GM19351 (cell line): ENCODE measurements around the gene C3orf85.

Source experiments
- ATAC-seq: cut with Tn5 transposase; IDR thresholded peaks from one replicate; pipeline ENCODE4 v1.9.1; 2021; ENCODE audit warnings: mild to moderate bottlenecking, moderate library complexity; ENCODE audit not compliant: unreplicated experiment

Gene C3orf85

DNA sequence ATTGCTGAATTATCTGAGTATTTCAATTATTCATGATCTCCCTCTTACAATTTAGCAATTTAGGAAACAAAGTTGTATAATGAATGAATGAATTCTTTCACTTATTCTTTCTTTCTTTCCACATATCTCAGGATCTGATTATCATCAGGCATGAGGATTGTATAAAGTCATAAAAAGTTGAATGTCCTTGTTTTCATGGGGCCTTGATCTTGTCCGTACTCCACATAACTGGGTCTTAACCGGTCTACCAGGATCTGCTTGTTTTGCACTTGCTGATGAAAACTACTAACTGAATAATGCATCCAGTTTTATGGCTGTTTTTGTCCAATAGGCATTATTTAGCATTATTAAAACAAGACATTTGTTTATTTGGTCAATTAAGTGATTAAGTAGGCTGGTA is 12.6 kb downstream of the C3orf85 start:
- ATAC-seq, result no peak

DNA sequence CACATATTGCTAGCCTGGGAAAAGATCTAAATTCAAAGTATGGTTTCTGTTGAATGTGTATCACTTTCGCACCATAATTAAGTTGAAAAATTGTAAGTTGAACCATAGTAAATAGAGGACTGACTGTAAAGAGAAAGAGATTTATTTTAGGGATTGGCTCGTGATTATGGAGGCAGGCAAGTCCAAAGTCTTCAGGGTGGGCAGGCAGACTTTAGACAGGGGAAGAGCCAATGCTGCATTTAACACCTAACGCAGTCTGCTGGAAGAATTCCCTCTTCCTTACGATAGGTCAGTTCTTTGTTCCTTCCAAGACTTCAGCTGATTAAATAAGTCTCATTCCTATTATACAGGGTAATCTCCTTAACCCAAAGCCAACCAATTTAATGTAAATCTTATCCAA is 15.8 kb downstream of the C3orf85 start:
- ATAC-seq, result no peak

DNA sequence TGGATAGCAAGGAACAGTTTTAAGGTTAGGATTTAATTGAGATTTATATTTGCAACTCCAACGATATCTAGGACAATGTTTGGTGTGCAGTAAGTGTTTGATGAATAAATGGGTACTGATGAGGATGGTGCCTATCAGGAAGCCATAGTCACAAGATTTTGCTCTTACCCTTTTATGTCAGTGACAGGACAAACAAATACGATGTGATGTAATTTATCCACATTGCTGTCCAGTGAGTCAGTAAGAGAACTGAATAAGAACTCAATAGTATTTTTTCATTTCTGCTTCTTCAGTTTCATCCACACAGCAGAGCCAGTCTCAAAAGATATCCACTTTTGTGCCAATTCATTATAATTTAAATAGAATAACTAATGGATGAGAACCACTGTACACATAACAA is 18.5 kb downstream of the C3orf85 start:
- no peak for ATAC-seq

DNA sequence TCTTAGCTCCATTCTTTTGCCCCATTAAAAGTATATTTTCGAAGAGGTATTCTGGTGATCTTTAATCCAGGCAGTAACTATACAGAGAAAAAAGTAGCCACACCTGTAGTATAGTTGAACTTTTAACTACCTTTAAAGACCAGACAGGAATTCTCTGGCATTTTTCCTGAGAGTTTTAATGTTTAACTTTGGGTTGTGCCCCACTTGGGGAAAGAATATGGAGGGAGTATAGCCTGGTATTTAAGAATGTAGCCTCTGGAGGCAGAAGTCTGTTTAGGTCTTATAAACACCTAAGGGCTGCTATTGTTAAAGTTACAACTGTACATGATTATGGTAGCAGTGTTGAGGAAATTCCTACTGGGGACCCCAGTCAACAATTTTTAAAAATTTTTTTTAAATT is 19.3 kb downstream of the C3orf85 start:
- ATAC-seq, result no peak

DNA sequence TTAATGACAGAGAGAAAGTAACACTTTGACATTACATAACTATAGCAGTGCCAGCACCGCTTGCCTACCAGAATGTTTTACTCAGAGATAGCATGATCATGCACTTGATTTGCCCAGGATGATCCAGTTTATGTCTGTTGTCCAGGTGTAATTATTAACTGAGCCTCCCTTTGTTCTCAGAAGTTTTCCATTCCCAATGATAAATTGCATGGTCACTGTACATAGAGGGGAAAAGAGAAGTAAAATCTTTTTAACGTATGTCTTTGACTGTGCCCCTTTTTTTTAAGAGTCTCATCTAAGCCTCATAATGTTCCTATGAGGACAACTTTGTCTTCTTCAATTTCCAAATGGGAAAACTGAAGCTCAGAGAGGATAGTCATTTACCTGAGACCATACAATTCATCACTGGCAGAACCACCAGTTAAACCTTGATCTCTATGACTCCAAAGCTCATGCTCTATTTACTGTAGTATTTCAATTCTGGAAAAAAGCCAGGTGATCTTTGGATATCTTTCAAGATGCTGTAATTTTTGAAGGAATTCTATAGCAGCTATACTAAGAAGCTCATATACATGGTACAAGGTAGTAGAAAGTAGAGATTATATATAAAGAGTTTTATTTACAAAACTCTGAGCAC is 25.1 kb downstream of the C3orf85 start:
- ATAC-seq, result no peak

DNA sequence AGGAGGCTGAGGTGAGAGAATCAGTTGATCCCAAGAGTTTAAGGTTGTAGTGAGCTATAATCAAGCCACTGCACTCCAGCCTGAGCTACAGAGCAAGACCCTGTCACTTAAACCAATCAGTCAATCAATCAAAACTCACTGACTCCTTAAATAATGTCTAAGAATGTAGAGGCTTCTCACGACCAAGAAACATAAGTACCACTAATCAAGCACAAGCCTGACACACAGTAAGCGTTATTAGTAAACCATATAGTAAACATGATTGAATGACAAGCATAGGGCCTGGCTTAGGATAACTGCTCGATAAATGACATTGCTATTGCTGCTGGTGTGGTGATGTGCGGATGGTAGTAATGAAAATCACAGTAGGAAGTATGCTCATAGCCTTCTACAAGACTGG is 29.4 kb downstream of the C3orf85 start:
- ATAC-seq, result no peak

DNA sequence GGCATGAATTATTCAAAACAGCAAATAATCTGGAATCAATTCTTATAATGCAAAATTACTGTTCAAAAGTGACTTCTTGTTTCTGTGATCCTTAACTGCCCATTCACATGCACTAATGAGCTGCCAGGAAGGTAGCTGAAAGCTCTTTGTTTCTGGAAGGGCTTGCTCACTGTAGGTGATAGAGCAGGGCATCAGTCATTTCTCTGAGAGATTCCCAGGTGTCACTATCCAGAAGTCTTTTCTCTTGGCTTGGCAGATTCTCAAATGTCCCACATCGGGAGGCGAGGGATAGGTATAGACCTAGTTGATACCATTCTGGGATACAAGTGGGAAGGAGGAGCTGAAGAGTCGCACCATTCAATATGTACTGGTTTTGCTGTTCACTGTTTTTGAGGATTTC is 35.0 kb downstream of the C3orf85 start:
- ATAC-seq, result no peak

DNA sequence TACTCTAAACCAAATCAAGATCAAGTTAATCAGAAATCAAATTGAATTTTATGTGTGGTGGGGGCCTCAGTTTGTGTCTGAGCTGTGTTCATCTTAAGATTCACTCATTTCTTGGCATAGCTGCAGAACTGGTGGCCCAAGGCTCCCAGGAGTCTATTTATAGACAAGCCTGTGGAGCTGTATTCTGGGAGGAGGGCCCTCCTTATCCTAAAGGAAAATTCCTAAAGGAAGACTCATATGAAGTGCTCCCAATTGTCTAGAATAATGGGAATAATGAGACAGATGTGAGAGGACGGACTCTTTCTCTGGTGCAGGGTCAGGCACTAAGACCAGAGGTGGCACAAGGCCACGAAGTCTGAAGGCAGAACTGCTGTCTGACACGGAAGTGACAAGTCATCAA is 38.9 kb downstream of the C3orf85 start:
- no peak for ATAC-seq

DNA sequence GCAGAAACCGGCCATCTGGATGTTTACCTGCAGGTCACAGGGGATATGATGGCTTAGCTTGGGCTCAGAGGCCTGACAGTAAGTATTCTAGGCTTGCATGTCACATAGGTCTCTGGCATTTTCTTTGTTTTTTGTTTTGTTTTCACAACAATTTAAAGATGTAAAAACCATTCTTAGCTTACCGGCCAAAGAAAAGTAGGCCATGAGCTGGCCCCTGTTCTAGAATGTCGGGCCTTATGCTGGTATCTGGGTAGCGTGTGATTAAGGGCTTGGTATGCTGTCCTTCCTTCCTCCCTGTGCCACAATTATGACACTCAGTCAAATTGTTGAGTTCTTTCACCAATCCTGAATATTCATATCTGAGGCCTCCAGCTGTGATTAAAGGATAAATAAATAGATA is 40.2 kb downstream of the C3orf85 start:
- ATAC-seq, result no peak

DNA sequence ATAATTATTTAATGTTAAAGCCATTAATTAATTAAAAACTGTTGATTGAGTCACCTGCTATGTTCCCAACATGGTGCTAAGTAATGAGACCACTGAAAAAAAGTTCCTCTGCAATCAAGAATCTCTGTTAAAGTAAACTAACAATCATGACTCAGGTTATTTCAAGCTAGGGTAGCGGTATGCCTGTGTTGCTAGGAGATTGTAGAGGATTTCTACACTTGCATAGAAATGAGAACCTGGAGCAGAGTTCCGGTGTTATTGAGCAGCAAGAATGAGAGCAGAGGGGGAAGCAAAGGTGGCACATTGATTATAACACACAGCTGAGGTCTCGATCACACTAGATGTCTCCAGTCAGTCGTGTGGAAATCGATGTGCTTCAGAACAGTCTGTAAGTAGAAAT is 41.4 kb downstream of the C3orf85 start:
- no peak for ATAC-seq

DNA sequence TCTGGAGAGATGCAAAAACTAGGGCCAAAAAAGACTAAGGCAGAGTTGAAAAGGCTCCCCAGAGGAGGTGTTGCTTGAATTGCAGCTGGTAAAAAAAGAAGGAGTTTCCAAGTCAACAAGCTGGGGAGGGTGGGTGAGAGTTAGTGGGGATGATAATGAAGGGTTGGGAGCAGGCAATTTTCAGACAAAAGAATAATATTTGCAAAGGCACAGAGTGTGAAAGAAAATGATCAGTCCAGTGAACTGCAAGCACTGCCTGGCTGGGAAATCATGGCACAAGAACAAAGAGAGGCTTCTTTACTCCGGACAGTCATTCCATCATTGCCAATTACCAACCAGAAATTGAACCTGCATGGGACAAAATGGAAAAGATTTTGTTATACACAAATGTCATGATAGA is 42.2 kb downstream of the C3orf85 start:
- ATAC-seq, result no peak

DNA sequence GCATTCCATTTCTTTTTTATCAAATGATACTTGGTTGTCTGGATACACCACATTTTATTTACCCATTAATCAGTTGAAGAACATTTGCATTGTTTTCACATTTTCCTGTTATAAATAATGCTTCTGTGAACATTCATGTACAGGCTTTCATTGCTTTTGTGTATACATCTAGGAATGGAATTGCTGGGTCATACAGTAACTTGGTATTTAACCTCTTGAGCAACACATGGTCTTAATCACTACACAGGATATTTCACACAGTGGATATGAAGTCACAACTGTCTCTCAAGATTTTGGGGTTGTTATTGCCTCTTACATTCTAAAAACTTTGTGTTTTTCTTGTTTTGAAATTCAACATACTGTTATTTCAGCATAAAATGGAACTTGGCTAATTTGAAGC is 48.2 kb downstream of the C3orf85 start:
- no peak for ATAC-seq

DNA sequence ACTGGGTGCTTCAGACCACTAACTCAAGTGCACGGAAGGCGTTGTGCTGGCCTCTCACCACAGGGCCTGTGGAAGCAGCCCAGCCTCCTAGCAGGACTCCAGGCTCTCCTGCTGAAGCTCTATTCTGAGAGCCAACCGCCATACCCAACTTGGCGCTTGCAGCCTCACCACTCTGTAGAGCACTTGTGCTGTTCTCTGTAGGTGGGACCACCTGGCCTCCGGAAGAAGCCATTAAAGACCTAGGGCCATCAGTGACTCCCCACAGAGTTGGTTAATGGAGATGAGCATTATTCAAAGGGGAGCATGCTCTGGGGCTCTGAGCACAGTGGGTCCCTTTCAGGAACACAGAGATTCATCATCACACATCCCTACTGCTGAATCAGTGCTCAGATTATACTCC is 50.9 kb downstream of the C3orf85 start:
- no peak for ATAC-seq

DNA sequence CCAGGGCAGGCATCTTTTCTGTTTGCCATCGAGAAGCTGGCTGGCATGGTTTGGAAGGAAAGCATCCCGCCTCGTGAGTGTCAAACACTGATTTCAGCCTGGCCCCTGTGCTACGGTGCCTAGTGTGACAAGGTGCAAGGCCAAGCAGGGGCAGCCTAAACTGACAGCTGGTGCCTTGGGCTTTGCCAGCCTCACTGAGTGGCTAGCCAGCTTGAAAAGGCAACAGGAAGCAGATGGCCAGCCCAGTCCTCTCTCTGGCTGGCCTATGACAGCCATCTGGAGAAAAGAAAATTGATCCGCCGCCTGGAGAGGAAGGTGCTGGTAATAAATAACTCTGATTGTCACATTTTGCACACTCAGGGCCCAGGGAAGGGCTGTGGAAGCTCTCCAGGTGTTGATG is 52.2 kb downstream of the C3orf85 start:
- ATAC-seq, result no peak

DNA sequence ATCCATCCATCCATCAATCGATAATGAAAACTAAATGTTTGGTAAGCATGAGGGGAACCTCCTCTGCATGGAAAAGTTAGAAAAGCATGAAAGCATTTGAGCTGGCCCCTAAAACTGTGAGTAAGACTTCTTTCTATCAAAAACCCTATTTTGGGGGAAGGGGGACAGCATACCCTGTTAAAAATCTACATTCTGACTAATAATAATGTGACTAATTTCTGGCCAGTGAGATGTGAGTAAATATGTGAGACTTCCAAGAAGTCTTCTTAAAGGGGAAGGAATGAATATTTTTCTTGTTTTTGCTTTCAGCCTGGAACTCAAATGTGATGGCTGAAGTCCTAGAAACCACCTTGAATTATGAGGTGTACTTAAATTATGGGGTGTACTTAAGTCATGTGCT is 54.9 kb downstream of the C3orf85 start:
- no peak for ATAC-seq

DNA sequence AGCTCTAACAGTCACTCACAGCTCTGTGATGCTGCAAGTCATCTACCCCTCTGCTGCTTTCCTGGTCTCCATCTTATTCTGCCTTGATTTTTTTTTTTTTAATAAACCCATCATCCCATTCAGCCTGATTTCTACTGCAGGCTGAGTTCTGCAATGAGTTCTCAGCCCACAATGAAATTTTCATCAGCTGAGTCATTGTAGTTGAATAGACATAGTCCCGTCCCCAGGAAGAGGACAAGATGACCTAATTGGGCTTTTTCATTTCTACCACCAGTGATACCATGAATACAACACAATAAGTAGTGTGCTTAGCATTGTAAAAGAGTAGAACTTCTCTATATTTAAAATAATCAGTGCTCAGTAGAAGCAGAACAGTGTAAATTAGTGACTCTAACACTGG is 59.3 kb downstream of the C3orf85 start:
- ATAC-seq, result no peak
